Smooth muscle cell (in vitro differentiated cells): ENCODE measurements around the gene LOC101059915.
"Not testable (repeated sequence)": the region's sequence is repeated elsewhere in the genome, so short reads cannot be mapped to it uniquely, and the experiment has no call there.

Experiments
- DNase-seq: peaks from one replicate; lab custom pipeline; 2025; ENCODE audit not compliant: unreplicated experiment; lab: John Stamatoyannopoulos, UW
- H2AFZ ChIP-seq: fragments of 200-600 bp; sonication (generic); 2 replicates; pipeline ENCODE4 v1.6.0; 2016; ENCODE audit warnings: antibody characterized with exemption, low read depth, mild to moderate bottlenecking
- H3F3A ChIP-seq: fragments of 200-600 bp; sonication (generic); 2 replicates; pipeline ENCODE4 v1.6.0; 2017; ENCODE audit warnings: antibody characterized with exemption, low read depth
- H3K27ac ChIP-seq: fragments of 200-600 bp; sonication (generic); 2 replicates; pipeline ENCODE4 v1.5.1; 2016; ENCODE audit warnings: low read depth, mild to moderate bottlenecking
- H3K27me3 ChIP-seq: fragments of 200-600 bp; sonication (generic); 2 replicates; pipeline ENCODE4 v1.6.1; 2016; ENCODE audit warnings: low read depth, mild to moderate bottlenecking
- H3K36me3 ChIP-seq: fragments of 200-600 bp; sonication (generic); 2 replicates; pipeline ENCODE4 v1.5.1; 2016; ENCODE audit warnings: low read depth
- H3K4me1 ChIP-seq: fragments of 200-600 bp; sonication (generic); 2 replicates; pipeline ENCODE4 v1.5.1; 2016; ENCODE audit warnings: low read depth
- H3K4me2 ChIP-seq: fragments of 200-600 bp; sonication (generic); 2 replicates; pipeline ENCODE4 v1.6.0; 2016; ENCODE audit warnings: mild to moderate bottlenecking
- H3K4me3 ChIP-seq: fragments of 200-600 bp; sonication (generic); 2 replicates; pipeline ENCODE4 v1.5.1; 2016; ENCODE audit warnings: mild to moderate bottlenecking
- H3K79me2 ChIP-seq: fragments of 200-600 bp; sonication (generic); 2 replicates; pipeline ENCODE4 v1.6.0; 2016; ENCODE audit warnings: low read depth, mild to moderate bottlenecking
- H3K9ac ChIP-seq: fragments of 200-600 bp; sonication (generic); 2 replicates; pipeline ENCODE4 v1.6.0; 2016; ENCODE audit warnings: low read depth
- H3K9me3 ChIP-seq: fragments of 200-600 bp; sonication (generic); replicated peaks from 2 replicates; pipeline ENCODE4 v1.5.1; 2016; ENCODE audit warnings: low read depth
- H4K20me1 ChIP-seq: fragments of 200-600 bp; sonication (generic); 2 replicates; pipeline ENCODE4 v1.6.0; 2016; ENCODE audit warnings: low read depth
- WGBS: methylation state at CpG from one replicate; pipeline ENCODE4 v1.1.7; 2016; ENCODE audit warnings: low lambda C conversion rate; 5-methylcytosine and 5-hydroxymethylcytosine counted together
- TF ChIP-seq, protein P1 (sequence below): fragments of 200-600 bp; sonication (generic); IDR thresholded peaks from 2 replicates; pipeline ENCODE4 v1.5.1; 2017; ENCODE audit warnings: borderline replicate concordance, mild to moderate bottlenecking, antibody characterized with exemption; ENCODE audit not compliant: insufficient read depth, poor library complexity, severe bottlenecking

Gene LOC101059915

DNA sequence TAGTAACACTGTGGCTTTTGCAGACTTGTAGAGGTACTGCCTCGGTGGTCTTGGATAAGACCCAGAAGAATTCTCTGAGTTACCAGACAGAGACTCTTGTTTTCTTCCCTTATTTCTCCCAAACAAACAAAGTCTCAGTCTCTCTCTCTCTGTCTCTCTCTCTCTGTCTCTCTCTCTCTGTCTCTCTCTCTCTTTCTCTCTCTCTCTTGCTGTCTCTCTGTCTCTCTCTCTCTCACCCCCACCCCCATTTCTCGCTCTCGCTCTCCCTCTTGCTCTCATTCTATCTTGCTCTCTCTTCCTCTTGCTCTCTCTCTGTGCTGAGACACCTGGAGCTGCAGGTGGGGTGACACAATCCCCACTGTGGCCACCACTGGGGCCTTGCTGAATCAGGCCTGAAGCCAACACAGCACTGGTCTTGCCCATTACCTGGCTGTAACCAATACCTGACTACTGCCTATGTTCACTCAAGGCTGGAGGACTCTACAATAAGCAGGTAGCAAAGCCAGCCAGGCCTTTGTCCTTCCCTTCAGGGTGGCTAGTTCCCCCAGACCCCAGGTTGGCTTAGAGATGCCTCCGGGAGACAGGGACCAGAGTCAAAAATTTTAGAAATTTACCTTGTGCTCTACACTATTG lies 12.3 kb downstream of the LOC101059915 start:
- Histone ChIP-seq H3K36me3 (no peaks in the 10 kb centered on the region), H4K20me1 (no peaks in the 10 kb centered on the region), H3K9ac (no peak overlapping the region), H3F3A (no peaks in the 10 kb centered on the region), H3K79me2 (no peaks in the 10 kb centered on the region), H2AFZ (no peak overlapping the region), H3K9me3 (no peaks in the 10 kb centered on the region), H3K27me3 (no peaks in the 10 kb centered on the region), H3K4me2 (no peak overlapping the region), H3K4me3 (no peak overlapping the region), H3K27ac (no peak overlapping the region), H3K4me1 (no peaks in the 10 kb centered on the region)
- WGBS: 98% methylated on average over 4 of the region's 4 CpGs
- TF ChIP-seq, protein P1, sequence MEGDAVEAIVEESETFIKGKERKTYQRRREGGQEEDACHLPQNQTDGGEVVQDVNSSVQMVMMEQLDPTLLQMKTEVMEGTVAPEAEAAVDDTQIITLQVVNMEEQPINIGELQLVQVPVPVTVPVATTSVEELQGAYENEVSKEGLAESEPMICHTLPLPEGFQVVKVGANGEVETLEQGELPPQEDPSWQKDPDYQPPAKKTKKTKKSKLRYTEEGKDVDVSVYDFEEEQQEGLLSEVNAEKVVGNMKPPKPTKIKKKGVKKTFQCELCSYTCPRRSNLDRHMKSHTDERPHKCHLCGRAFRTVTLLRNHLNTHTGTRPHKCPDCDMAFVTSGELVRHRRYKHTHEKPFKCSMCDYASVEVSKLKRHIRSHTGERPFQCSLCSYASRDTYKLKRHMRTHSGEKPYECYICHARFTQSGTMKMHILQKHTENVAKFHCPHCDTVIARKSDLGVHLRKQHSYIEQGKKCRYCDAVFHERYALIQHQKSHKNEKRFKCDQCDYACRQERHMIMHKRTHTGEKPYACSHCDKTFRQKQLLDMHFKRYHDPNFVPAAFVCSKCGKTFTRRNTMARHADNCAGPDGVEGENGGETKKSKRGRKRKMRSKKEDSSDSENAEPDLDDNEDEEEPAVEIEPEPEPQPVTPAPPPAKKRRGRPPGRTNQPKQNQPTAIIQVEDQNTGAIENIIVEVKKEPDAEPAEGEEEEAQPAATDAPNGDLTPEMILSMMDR: no peak
- no peak for DNase-seq

DNA sequence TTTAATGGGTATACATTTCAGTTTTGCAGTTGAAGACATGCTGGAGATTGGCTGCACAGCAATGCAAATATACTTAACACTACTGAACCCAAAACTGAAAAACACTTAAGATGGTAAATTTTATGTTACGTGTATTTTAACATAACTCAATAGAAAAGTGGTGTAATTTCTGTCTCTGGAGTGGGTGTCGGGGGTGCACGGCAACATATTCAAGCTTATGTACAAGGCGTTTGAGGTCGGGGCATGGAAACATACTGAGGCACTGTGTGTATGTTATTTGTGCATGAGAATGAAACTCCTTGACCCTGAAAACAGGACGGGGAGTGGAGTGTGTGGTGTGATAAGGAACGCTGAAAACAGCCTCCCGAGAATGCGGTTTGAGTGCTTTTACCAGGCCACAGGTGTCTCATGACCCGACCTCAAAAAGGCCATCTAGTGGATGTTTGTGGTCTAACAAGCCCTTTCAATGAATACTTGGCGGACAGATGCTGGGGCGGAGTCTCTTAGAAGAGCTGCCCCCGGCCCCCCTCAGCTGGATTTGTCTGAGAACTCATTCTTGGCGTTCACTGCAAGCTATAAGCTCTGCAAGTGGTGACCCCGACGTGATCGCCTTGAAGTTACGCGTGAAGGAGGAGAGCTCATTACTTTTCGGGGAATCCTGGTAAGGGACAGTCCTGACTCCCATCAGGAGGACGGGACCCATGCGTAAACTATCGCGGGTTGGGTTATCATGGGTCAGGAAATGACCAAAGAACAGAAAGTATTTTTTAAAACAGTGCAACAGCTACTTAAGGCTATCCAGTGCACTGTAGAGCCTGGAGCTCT lies 29.5 kb downstream of the LOC101059915 start:
- not testable (repeated sequence) for H3K9ac ChIP-seq, H3F3A ChIP-seq
- WGBS: no CpG with 5 or more reads among the region's 24 CpGs

DNA sequence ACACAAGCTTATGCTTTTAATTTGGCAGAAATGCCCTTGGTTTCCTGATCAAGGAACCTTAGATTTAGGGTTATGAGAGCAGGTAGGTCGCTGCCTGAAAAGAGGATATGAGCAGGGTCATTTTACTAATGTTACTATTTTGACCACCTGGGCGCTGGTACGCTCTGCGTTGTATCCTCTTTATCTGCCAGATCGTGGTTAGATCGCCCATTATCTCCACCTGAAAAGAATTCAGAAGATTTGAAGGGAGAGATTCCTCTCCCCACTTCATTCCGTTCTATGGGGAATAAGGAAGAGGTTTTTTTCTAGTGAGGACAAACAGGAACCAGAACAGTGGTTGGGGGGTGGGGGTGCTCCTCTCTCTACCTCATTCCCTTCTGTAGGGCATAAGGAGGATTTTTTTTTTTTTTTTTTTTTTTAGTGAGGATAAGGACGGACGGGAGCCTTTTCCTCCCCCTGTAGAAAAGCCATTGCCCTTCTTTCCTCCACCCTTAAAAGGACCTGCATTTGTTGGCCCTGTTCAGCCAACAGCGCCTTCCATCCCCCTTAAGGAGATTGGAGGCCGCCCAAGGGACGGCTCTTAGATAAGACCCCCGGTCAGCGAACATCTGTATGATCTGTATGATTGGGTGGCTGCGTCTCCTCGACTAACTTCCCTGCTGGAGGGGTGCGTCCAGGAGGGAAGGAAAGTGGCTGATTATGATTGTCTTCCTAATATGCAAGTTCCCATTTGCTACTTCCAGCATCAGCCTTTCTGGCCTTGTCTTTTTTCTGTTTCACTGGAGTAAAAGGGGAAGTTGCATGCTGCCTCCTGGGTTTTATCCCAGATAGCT lies 30.3 kb downstream of the LOC101059915 start:
- no CpG with 5 or more reads among the region's 17 CpGs for WGBS
- H3K36me3 ChIP-seq, H3K9me3 ChIP-seq, H3K4me3 ChIP-seq, H4K20me1 ChIP-seq, H3F3A ChIP-seq, DNase-seq, H3K27me3 ChIP-seq, H3K27ac ChIP-seq, H2AFZ ChIP-seq, H3K4me1 ChIP-seq, H3K4me2 ChIP-seq, H3K79me2 ChIP-seq, H3K9ac ChIP-seq: not testable (repeated sequence)

More for the DNA sequence above, 29.5 kb downstream of the LOC101059915 start:
- H3K9me3 ChIP-seq, H3K27ac ChIP-seq, H3K4me2 ChIP-seq, H2AFZ ChIP-seq, H3K36me3 ChIP-seq, H3K4me1 ChIP-seq, H4K20me1 ChIP-seq, H3K27me3 ChIP-seq, H3K4me3 ChIP-seq, H3K79me2 ChIP-seq, DNase-seq: not testable (repeated sequence)

DNA sequence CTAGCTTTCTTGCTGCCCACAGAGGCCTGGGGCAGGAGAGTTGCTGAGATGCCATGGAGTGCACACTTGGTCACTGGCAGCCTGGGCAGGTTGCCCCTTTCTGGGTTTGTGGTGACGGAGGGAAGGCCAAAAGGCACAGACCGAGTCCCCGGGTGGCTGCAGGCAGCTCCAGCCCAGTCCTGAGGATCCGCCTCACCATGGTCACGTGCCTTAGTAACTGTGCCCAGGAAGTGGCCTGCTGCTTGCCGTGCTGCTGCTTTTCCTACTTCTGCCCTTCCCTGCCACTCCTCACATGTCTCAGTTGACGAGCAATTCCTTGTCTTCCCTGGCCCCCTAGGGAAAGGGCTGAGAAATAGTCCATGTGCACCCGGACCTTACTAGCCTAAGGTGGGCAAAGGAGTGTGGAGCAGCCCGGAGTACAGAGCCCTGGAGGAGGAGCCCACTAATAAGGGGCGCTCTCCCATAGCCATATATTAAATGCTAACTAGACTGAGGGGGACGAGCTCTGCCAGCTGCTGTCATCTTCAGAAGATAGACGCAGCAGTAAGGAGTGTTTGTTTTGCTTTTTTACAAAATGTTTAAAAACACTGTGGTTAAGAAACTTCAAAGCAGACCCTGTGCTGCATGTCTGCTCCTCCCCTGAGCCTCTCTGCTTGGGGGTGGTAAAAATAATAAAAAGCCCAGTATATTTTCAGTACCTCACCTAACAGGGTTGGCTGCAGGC lies 31.1 kb downstream of the LOC101059915 start:
- DNase-seq, H3K4me1 ChIP-seq, H3K4me2 ChIP-seq, H3K4me3 ChIP-seq, H3K27ac ChIP-seq, H3K9me3 ChIP-seq, H3K36me3 ChIP-seq, H3F3A ChIP-seq, H2AFZ ChIP-seq, H3K79me2 ChIP-seq, H3K9ac ChIP-seq, H4K20me1 ChIP-seq, H3K27me3 ChIP-seq: not testable (repeated sequence)
- WGBS: no CpG with 5 or more reads among the region's 12 CpGs

DNA sequence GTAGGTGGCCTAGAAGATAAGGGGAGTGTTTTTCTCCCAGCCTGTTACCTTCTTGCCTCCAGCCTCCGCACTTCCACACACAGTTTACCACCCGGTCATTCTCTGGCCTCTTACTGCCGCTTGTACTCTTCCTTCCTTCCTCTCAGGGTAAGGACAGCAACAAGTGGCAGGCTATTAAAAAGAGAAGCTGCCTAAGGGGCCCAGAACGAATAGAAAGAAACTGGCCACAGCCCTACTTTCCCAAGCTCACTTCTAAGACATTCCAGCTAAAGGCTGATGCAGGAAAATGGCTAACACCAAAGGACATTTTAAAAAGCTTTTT lies 31.6 kb downstream of the LOC101059915 start:
- not testable (repeated sequence) for H3K36me3 ChIP-seq, H3K9me3 ChIP-seq, H3K27me3 ChIP-seq, H3K4me1 ChIP-seq, DNase-seq, H2AFZ ChIP-seq, H3K4me3 ChIP-seq, H3K4me2 ChIP-seq, H4K20me1 ChIP-seq, H3F3A ChIP-seq, H3K9ac ChIP-seq, H3K79me2 ChIP-seq, H3K27ac ChIP-seq
- WGBS: no CpG with 5 or more reads among the region's 4 CpGs

DNA sequence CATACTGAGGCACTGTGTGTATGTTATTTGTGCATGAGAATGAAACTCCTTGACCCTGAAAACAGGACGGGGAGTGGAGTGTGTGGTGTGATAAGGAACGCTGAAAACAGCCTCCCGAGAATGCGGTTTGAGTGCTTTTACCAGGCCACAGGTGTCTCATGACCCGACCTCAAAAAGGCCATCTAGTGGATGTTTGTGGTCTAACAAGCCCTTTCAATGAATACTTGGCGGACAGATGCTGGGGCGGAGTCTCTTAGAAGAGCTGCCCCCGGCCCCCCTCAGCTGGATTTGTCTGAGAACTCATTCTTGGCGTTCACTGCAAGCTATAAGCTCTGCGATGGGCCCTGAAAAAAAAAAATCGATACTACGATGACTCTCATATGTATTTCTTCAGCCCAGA lies 35.5 kb downstream of the LOC101059915 start:
- H3K4me1 ChIP-seq, H4K20me1 ChIP-seq, H3F3A ChIP-seq, DNase-seq, H3K4me2 ChIP-seq, H3K9me3 ChIP-seq, H3K27ac ChIP-seq, H3K36me3 ChIP-seq, H3K9ac ChIP-seq, H3K4me3 ChIP-seq, H3K79me2 ChIP-seq, H3K27me3 ChIP-seq, H2AFZ ChIP-seq: not testable (repeated sequence)
- no CpG with 5 or more reads among the region's 12 CpGs for WGBS

DNA sequence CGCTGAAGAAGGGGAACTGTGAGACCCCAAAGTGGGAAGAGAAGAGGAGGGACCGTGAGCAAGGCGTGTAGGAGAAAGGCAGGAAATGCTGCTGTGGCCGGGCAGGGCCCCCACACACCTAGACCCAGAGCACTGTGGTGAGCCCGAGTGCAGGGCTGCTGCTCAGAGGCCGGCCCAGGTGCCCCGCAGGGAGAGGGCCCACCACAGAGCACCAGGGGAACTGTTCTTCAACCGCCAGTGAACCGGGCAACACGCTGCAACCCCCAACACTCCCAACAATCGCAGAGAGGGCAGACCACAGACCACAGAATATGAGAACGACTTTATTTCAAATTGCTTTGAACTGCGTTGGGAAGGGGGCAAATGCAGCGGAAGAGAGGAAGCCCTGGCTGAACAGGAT lies 46.7 kb downstream of the LOC101059915 start:
- not testable (repeated sequence) for H4K20me1 ChIP-seq, H3K9me3 ChIP-seq, H2AFZ ChIP-seq, H3K27me3 ChIP-seq, DNase-seq, H3K4me1 ChIP-seq, H3K4me3 ChIP-seq, H3K27ac ChIP-seq, H3K79me2 ChIP-seq, H3K4me2 ChIP-seq, H3F3A ChIP-seq, H3K36me3 ChIP-seq, H3K9ac ChIP-seq
- WGBS: no CpG with 5 or more reads among the region's 14 CpGs
